Fibroblast of lung (primary cell): Measurements from ENCODE around the gene EYA2.

Source experiments
- CTCF ChIP-seq, 2 donors: IDR thresholded peaks in 1 of 2; conservative IDR thresholded peaks in 1 of 2; 1 replicate in 1 of 2; 2 replicates in 1 of 2; pipeline ENCODE4 v1.5.1; 2011 to 2012; ENCODE audit warnings: low read length in 2 of 2, control low read depth in 1 of 2, inconsistent platforms in 1 of 2, low read depth in 1 of 2, mild to moderate bottlenecking in 1 of 2
- EZH2 ChIP-seq: IDR thresholded peaks from 2 replicates; pipeline ENCODE4 v1.5.1; 2012; ENCODE audit warnings: low read length, control low read depth, mild to moderate bottlenecking; ENCODE audit errors: missing control alignments

GRCh38 chr20:47086316-47086715, 191.7 kb downstream of the EYA2 start:
- TF ChIP-seq CTCF (conservative IDR thresholded peaks at IDR 0.05 in 1 of 2, IDR thresholded peaks at IDR 0.05 in 1 of 2; ENCODE audit: low read depth in 1 of 2, low read length in 2 of 2) (no peak), EZH2 (no peak)
